ENCODE measurements around the gene AMBN. TPM values are rescaled to one million over a fixed set of nuclear protein-coding genes. Genes with fewer than 3 reads are reported as not detected.

AMBN gene
- total and polyA plus RNA-seq, 7 donors, result not detected

DNA sequence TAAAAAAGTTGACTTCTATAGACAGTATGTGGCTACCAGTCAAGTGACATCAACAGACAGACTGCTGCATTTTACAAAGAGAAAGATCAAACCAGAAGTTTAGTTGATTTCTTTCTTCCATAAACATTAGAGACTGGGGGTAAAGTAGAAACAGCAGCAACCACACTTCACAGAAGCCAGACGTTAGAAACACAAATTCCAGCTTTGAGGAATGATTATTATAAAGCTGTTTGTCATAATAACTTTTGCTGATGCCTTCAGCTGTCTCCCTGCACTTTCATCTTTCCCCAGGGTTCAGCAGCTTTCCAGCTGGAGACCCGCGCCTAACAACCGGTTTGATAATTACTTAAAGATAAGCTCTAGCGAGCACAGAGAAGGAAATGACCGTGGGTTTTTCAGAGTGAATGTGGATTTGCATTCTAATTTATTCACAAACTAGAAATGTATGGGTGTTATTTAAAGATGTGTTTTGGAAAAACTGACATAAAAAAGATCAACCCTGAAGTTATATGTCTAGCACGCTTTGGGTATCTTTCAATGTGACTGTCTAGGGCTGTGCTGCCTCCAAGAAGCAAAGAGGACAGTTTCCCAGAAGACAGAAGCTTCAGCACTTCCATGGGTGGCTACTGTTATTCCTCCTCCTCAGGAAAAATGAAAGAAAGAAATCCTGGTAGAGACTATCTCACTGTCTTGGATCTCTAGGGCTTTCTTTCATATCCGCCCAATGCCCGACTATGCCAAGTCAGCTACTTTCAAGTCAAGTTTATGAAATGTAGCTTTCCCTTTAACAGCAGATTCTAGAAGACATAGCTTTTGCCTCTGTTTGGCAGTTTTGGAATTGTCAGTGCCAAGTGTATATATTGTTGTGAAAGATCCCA lies 21.5 kb downstream of the AMBN start:
- H3K27me3 ChIP-seq (ENCODE audit: insufficient read depth in 3 of 3, low read length in 2 of 3), result no peaks in the 10 kb centered on the region
- no peaks in the 10 kb centered on the region for H3K36me3 ChIP-seq (ENCODE audit: insufficient read depth in 1 of 2, low read depth in 1 of 2)
- H3K9me3 ChIP-seq, result no peaks in the 10 kb centered on the region
- ATAC-seq (peak in 1 of 4 donors; percentile 19), DNase-seq (no peak)
- H3K4me1 ChIP-seq, result no peaks in the 10 kb centered on the region
- intact Hi-C loops (cut with DNase I), result no loop called here
- TF ChIP-seq, protein P1, sequence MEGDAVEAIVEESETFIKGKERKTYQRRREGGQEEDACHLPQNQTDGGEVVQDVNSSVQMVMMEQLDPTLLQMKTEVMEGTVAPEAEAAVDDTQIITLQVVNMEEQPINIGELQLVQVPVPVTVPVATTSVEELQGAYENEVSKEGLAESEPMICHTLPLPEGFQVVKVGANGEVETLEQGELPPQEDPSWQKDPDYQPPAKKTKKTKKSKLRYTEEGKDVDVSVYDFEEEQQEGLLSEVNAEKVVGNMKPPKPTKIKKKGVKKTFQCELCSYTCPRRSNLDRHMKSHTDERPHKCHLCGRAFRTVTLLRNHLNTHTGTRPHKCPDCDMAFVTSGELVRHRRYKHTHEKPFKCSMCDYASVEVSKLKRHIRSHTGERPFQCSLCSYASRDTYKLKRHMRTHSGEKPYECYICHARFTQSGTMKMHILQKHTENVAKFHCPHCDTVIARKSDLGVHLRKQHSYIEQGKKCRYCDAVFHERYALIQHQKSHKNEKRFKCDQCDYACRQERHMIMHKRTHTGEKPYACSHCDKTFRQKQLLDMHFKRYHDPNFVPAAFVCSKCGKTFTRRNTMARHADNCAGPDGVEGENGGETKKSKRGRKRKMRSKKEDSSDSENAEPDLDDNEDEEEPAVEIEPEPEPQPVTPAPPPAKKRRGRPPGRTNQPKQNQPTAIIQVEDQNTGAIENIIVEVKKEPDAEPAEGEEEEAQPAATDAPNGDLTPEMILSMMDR (IDR thresholded peaks at IDR 0.05), result no peak
- 34 to 44% (median 40%) methylated on average over 9 of the region's 9 CpGs for WGBS, 3 donors
- peak overlapping the region; percentile 30 for H3K4me3 ChIP-seq
- H3K27ac ChIP-seq, result no peak overlapping the region

DNA sequence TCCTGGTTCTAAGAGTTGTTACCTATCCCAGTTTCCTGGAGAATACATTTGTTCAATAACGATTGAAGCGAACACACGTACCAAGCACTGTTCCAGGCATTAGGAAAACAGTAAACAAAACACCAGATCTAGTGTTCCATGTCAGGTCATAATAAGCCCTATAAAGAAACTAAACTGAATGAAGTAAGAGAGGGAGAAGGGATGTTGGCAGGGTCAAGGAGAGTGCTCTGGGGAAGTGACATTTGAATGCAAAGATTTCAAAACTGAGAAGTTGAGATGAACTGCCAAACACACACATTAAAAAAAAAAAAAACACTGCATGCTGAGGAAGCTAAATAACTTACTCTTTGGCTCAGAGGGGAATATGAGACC lies 22.1 kb downstream of the AMBN start:
- Histone ChIP-seq H3K27me3 (ENCODE audit: insufficient read depth in 3 of 3, low read length in 2 of 3) (no peaks in the 10 kb centered on the region), H3K27ac (no peak overlapping the region), H3K36me3 (ENCODE audit: insufficient read depth in 1 of 2, low read depth in 1 of 2) (no peaks in the 10 kb centered on the region), H3K9me3 (no peaks in the 10 kb centered on the region), H3K4me1 (no peaks in the 10 kb centered on the region), H3K4me3 (peak overlapping the region; percentile 30)
- ATAC-seq, result peak in 2 of 4 donors; percentile 24 to 32
- TF ChIP-seq, protein P1 (IDR thresholded peaks at IDR 0.05), result no peak
- DNase-seq, result no peak
- WGBS, 3 donors, result 51 to 66% (median 60%) methylated on average over 3 of the region's 3 CpGs
- intact Hi-C loops (cut with DNase I), result no loop called here

DNA sequence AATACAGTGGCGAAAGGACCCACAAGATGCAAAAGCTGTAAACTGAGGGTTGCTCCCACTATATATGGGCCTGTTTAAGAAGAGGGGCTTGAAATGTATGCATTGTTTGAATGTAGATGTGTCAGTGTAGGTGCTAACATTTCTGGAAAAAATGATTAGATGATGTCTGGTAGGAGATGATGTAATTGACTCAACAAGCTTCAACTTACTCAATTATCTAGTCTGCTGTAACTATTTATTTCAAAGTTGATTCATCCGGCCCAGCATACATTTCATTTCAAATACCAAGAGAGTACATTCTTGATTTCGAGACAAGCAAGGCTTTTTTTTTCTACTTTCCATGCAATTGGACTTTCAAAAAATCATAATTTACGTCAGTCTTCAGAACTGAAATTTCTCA lies 27.2 kb downstream of the AMBN start:
- H3K27me3 ChIP-seq (ENCODE audit: insufficient read depth in 3 of 3, low read length in 2 of 3), result no peaks in the 10 kb centered on the region
- 87 to 88% (median 88%) methylated on average over 4 of the region's 4 CpGs for WGBS, 3 donors
- TF ChIP-seq, protein P1 (IDR thresholded peaks at IDR 0.05), result no peak

DNA sequence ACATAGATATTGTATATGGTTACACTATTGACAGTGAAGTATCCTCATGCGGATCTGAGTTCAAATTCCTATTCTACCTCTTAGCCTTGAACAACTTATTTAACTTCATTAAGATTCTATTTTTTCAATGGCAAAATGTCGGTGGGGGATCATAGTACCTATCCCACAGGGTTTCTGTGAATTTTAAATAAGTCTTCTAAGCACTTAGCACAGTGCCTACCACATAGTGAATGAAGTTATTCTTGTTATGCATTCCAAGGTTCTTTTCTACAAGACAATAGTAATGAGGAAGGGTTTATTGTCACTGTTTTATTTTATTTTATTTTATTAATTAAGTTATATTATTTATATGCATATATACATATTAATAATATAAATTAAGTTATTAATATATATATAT lies 27.7 kb downstream of the AMBN start:
- no peak for ATAC-seq
- Histone ChIP-seq H3K27me3 (ENCODE audit: insufficient read depth in 3 of 3, low read length in 2 of 3) (no peaks in the 10 kb centered on the region), H3K36me3 (ENCODE audit: insufficient read depth in 1 of 2, low read depth in 1 of 2) (no peaks in the 10 kb centered on the region), H3K4me3 (no peak overlapping the region), H3K9me3 (no peaks in the 10 kb centered on the region), H3K4me1 (no peaks in the 10 kb centered on the region), H3K27ac (no peak overlapping the region)
- DNase-seq, result no peak
- intact Hi-C loops (cut with DNase I), result no loop called here
- WGBS, 3 donors, result 91 to 94% (median 92%) methylated on average over 2 of the region's 2 CpGs
- TF ChIP-seq, protein P1 (IDR thresholded peaks at IDR 0.05), result no peak

More for the DNA sequence above, 27.2 kb downstream of the AMBN start:
- H3K36me3 ChIP-seq (ENCODE audit: insufficient read depth in 1 of 2, low read depth in 1 of 2), result no peaks in the 10 kb centered on the region
- no peak overlapping the region for H3K27ac ChIP-seq
- DNase-seq (no peak), ATAC-seq (no peak)
- no peaks in the 10 kb centered on the region for H3K9me3 ChIP-seq
- intact Hi-C loops (cut with DNase I), result no loop called here
- no peaks in the 10 kb centered on the region for H3K4me1 ChIP-seq
- H3K4me3 ChIP-seq, result no peak overlapping the region

Data from psoas muscle (tissue), 8 donors.